SU-DHL-6 (cell line): ENCODE results near the gene IL20.

Experiments used
- H2AFZ ChIP-seq: fragments of 200-600 bp; sonication (generic); 2 replicates; pipeline ENCODE4 v1.6.1; 2014; ENCODE audit warnings: low read depth, mild to moderate bottlenecking, moderate library complexity, mixed read lengths, antibody characterized with exemption, low read length; ENCODE audit not compliant: severe bottlenecking
- H3F3A ChIP-seq: fragments of 200-600 bp; shearing (Covaris generic); 2 replicates; pipeline ENCODE4 v1.6.0; 2016; ENCODE audit warnings: antibody characterized with exemption, mild to moderate bottlenecking; ENCODE audit not compliant: insufficient read depth
- H3K27ac ChIP-seq: fragments of 200-600 bp; sonication (generic); 2 replicates; pipeline ENCODE4 v1.5.1; 2016; ENCODE audit warnings: low read depth, mild to moderate bottlenecking, low read length, moderate library complexity, mixed read lengths
- H3K27me3 ChIP-seq: fragments of 200-600 bp; sonication (generic), shearing (Covaris generic); 2 replicates; pipeline ENCODE4 v1.6.0; 2014; ENCODE audit warnings: mild to moderate bottlenecking, low read length
- H3K36me3 ChIP-seq: fragments of 200-600 bp; sonication (generic); 2 replicates; pipeline ENCODE4 v1.6.1; 2014; ENCODE audit warnings: mild to moderate bottlenecking, low read length, mixed read lengths
- H3K4me2 ChIP-seq: fragments of 300-600, 200-600 bp; shearing (Covaris generic), sonication (generic); 2 replicates; pipeline ENCODE4 v1.6.0; 2014; ENCODE audit warnings: low read length, low read depth, mild to moderate bottlenecking; ENCODE audit not compliant: poor library complexity, severe bottlenecking
- H3K4me3 ChIP-seq: fragments of 200-600 bp; sonication (generic); 2 replicates; pipeline ENCODE4 v1.5.1; 2014; ENCODE audit warnings: antibody characterized with exemption, low read length, mild to moderate bottlenecking, mixed read lengths; ENCODE audit not compliant: insufficient read depth, poor library complexity, severe bottlenecking
- H3K79me2 ChIP-seq: fragments of 200-600 bp; sonication (generic); 2 replicates; pipeline ENCODE4 v1.6.1; 2014; ENCODE audit warnings: mild to moderate bottlenecking, low read length, moderate library complexity; ENCODE audit not compliant: insufficient read depth
- H3K9ac ChIP-seq: fragments of 200-600 bp; sonication (generic); 2 replicates; pipeline ENCODE4 v1.7.0; 2014; ENCODE audit warnings: mild to moderate bottlenecking, low read length
- H3K9me2 ChIP-seq: fragments of 200-600 bp; sonication (generic); replicated peaks from 2 replicates; pipeline ENCODE4 v1.6.1; 2014; ENCODE audit warnings: low read length; ENCODE audit not compliant: insufficient read depth
- H3K9me3 ChIP-seq: fragments of 200-600 bp; sonication (generic); 2 replicates; pipeline ENCODE4 v1.6.1; 2014; ENCODE audit warnings: low read length, mixed read lengths; ENCODE audit not compliant: insufficient read depth
- H4K20me1 ChIP-seq: fragments of 200-600 bp; sonication (generic); 2 replicates; pipeline ENCODE4 v1.6.1; 2014; ENCODE audit warnings: low read depth, mild to moderate bottlenecking, antibody characterized with exemption, low read length, moderate library complexity, mixed read lengths
- CTCF ChIP-seq: fragments of 200-600 bp; sonication (generic); IDR thresholded peaks from one replicate; pipeline ENCODE4 v1.5.1; 2017; ENCODE audit warnings: antibody characterized with exemption, mild to moderate bottlenecking, low read length, moderate library complexity; ENCODE audit not compliant: insufficient read depth, poor library complexity, severe bottlenecking
- EZH2phosphoT487 ChIP-seq: fragments of 200-600 bp; sonication (generic), shearing (Covaris generic); conservative IDR thresholded peaks from 2 replicates; pipeline ENCODE4 v1.6.1; 2018; ENCODE audit warnings: mild to moderate bottlenecking, antibody characterized with exemption, low read length, moderate library complexity, mixed read lengths

Gene IL20

GRCh38 chr1:206834217-206834616 is 31.2 kb upstream of the IL20 start:
- Histone ChIP-seq H2AFZ (no peak overlapping the region), H3K4me2 (no peak overlapping the region), H3K79me2 (no peaks in the 10 kb centered on the region), H3K27me3 (no peaks in the 10 kb centered on the region), H4K20me1 (no peaks in the 10 kb centered on the region), H3K4me3 (no peak overlapping the region), H3K9me3 (no peaks in the 10 kb centered on the region), H3K27ac (no peak overlapping the region), H3F3A (no peaks in the 10 kb centered on the region), H3K9me2 (no peaks in the 10 kb centered on the region), H3K36me3 (no peaks in the 10 kb centered on the region), H3K9ac (no peak overlapping the region)
- TF ChIP-seq CTCF = no peak
- TF ChIP-seq EZH2phosphoT487 = no peak

- Histone ChIP-seq H3K79me2 (no peaks in the 10 kb centered on the region), H3F3A (no peaks in the 10 kb centered on the region), H3K27me3 (no peaks in the 10 kb centered on the region), H2AFZ (no peak overlapping the region), H3K9ac (no peak overlapping the region), H3K4me2 (no peak overlapping the region), H3K9me2 (no peaks in the 10 kb centered on the region), H3K9me3 (no peaks in the 10 kb centered on the region), H3K27ac (no peak overlapping the region), H3K36me3 (no peaks in the 10 kb centered on the region), H3K4me3 (no peak overlapping the region), H4K20me1 (no peaks in the 10 kb centered on the region)
- TF ChIP-seq EZH2phosphoT487 (no peak), CTCF (no peak)
These were observed 30.7 kb upstream of the IL20 start for GRCh38 chr1:206834711-206835110.

GRCh38 chr1:206835186-206835585 is 30.2 kb upstream of the IL20 start:
- H3K4me2 ChIP-seq = no peak overlapping the region
- TF ChIP-seq CTCF = no peak
- no peak for TF ChIP-seq EZH2phosphoT487
- no peaks in the 10 kb centered on the region for H3K9me3 ChIP-seq
- no peaks in the 10 kb centered on the region for H3K79me2 ChIP-seq
- no peaks in the 10 kb centered on the region for H3K27me3 ChIP-seq
- no peak overlapping the region for H2AFZ ChIP-seq
- no peak overlapping the region for H3K4me3 ChIP-seq
- H3K9ac ChIP-seq = no peak overlapping the region
- H3K36me3 ChIP-seq = no peaks in the 10 kb centered on the region
- H3F3A ChIP-seq = no peaks in the 10 kb centered on the region
- H3K9me2 ChIP-seq = no peaks in the 10 kb centered on the region
- H3K27ac ChIP-seq = no peak overlapping the region
- H4K20me1 ChIP-seq = no peaks in the 10 kb centered on the region

GRCh38 chr1:206836111-206836510 is 29.3 kb upstream of the IL20 start:
- Histone ChIP-seq H3K79me2 (no peaks in the 10 kb centered on the region), H3K36me3 (no peaks in the 10 kb centered on the region), H3K27ac (no peak overlapping the region), H4K20me1 (no peaks in the 10 kb centered on the region), H3K9ac (no peak overlapping the region), H3K27me3 (no peaks in the 10 kb centered on the region), H3K4me3 (no peak overlapping the region), H3K9me2 (no peaks in the 10 kb centered on the region), H2AFZ (no peak overlapping the region), H3F3A (no peaks in the 10 kb centered on the region), H3K9me3 (no peaks in the 10 kb centered on the region), H3K4me2 (no peak overlapping the region)
- TF ChIP-seq EZH2phosphoT487 (no peak), CTCF (no peak)
